Activated CD4-positive, CD25-positive, alpha-beta regulatory T cell (primary cell): ENCODE measurements around the gene LEKR1.

ENCODE experiments used
- DNase-seq, 4 experiments: peaks; one replicate each; lab custom pipeline; 2025; lab: John Stamatoyannopoulos, UW

The LEKR1 gene

GRCh38 chr3:157059181-157059580 is 233.0 kb downstream of the LEKR1 start:
- no peak for DNase-seq

DNA sequence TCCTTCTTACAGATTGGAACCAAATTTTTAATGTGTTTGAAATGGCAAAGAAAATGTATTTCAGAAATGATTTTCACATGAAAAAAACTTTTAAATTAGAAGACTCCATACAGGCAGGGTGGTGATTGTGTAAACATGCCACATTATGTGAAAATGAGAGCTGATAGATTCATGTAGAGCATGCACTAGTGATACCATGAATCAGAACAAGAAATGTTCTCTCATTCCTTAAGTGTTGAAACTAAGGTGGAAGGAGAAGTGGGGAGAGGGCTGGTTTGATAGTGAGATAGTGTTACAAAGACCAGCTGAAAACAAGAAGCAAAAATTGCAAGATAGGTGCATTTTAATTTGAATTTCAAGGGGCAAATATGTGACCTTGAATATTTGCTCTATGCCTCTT is 233.5 kb downstream of the LEKR1 start:
- no peak for DNase-seq

DNA sequence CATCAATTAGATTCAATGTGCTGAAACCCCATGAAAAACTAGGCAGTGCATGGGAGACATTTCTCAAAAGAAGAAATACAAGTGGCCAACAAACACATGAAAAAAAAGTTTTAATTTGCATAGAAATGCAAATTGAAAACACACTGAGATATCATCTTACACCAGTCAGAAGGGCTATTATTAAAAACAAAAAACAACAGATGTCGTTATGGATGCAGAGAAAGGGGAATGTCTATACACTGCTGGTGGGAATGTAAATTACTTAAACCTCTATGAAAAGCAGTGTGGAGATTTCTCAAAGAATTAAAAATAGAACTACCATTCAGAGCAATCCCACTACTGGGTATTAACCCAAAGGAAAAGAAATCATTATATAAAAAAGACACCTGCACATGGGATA is 235.1 kb downstream of the LEKR1 start:
- DNase-seq: no peak

- no peak for DNase-seq
Observed at GRCh38 chr3:157063469-157063868, 237.3 kb downstream of the LEKR1 start.

DNA sequence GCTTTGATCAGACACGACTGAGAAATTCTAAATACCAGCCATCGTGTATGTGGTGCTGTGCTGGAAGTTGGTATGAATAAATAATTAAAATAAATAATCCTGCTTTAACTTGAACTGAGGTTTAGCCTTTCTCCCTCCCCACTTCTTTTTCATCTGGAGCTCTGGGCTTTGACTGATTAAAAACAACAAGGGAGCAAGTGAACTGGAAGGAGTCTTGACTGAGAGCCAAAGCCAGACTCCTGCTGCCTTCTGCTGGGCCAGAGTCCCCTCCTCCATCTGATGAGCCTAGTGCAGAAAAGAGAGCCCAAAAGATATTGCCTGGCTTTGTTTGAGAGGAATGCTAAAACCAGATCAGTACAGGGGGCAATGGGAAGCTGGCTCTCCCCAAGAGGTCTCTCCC is 237.8 kb downstream of the LEKR1 start:
- no peak for DNase-seq

DNA sequence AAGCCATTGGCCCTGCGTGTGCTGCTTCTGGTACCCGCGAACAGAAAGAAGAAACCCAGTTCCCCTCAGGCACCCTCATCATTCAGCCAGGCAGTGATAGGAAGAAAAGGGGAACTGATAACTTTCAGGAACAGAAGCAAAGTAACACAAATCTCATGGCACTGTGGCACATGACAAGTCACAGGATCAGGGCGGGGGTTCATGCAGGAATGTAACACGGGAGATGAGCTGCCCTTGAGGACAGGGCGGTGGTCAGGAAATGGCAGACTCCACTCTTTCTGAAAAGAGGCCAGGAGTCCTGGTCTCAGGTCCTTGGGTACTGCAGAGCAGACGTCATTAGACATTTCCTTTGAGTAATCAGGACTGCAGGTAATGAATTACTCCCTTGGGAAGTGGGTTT is 238.2 kb downstream of the LEKR1 start:
- DNase-seq: no peak

DNA sequence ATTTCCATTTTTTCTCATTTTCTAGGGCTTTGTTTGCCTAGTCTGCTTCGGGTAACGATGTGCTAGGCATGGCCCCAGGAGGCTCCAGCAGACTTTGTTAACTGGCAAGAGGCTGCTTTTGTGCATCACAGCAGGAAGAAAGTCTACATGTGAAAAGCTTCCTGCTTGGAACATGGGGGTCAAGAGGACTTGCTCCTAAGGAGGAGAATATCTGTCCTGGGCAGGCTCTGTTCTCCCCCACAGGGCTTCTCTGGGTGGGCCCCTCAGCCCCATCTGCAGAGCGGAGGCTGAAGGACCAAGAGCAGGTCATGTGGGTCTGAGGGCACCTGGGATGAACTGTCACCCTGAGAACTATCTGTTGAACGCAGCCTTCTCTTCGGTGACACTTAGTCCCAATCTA is 239.0 kb downstream of the LEKR1 start:
- DNase-seq: no peak

GRCh38 chr3:157066335-157067098 is 240.4 kb downstream of the LEKR1 start:
- DNase-seq: no peak

DNA sequence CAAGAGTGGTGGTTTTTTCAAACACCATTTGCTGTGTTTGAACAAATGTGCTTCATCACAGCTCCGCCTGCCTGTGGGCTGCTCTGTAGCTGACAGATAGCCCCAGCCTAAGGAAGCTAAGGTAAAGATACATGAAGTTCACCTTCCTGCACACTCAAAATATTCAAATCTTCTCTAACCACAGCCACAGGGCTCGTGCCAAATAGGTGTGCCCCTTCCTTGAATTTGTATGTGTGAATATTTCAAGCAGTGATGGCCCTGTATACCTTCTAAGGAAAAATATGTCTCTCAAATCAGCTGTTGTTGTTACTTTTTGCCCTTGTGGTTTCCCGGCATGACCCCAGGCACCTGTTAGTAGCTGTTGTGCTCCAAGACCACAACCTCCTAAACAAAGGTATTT is 241.0 kb downstream of the LEKR1 start:
- DNase-seq: no peak

DNA sequence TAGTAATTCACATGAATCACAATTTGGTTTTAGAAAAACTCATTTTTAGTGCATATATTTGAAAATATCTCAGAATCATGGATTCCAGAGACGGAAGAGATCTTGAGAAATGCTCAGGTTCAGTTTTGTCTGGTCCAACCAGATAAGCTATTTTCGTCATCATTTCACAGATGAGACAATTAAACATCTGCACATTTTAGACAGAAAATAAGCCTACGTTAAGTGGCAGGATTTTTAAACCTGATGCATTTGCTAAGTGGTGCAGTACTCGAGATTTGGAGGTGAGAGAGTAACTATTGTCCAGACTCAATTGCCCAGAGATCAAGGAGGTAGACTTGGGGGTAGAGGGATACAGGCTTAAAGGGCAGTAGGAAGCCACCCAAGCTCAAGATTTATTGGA is 243.3 kb downstream of the LEKR1 start:
- DNase-seq: no peak

GRCh38 chr3:157069846-157070677 is 243.9 kb downstream of the LEKR1 start:
- no peak for DNase-seq

DNA sequence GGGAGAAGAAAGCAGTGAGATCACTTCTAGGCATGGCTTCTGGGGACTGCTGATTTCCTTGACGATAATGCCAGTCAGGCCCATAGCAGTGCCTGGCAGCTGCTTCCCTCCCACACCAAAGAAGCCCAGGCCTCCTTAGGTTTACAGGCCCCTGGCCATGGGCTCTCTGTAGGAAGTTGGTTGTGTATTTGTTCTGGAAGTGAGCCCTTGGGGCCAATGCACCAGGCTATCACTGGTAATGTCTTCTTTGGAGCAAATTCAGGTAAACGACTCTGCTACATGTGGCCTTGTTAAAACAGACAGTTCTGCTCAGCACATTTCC is 244.5 kb downstream of the LEKR1 start:
- no peak for DNase-seq

GRCh38 chr3:157071744-157072525 is 245.8 kb downstream of the LEKR1 start:
- DNase-seq: no peak

DNA sequence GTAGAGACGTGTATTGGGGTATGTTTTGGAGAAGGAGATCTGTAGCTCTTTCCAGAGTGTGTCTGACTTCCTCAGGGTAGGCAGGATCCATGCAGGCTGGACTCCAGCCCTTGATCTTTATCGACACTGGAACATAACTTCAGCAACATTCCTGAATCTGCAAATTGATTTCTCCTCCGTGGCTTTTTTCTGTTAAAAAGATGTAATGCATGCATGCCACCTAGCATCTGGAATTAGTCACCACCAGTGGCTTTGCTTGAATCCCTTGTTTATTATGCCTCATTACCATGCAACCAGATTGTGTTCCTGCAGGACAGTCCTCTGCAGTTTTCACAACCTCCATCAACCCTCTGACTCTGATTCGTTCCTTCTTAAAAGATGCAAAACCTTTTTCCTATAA is 247.7 kb downstream of the LEKR1 start:
- no peak for DNase-seq

- DNase-seq: no peak
Observed at GRCh38 chr3:157074490-157074889, 248.3 kb downstream of the LEKR1 start.

DNA sequence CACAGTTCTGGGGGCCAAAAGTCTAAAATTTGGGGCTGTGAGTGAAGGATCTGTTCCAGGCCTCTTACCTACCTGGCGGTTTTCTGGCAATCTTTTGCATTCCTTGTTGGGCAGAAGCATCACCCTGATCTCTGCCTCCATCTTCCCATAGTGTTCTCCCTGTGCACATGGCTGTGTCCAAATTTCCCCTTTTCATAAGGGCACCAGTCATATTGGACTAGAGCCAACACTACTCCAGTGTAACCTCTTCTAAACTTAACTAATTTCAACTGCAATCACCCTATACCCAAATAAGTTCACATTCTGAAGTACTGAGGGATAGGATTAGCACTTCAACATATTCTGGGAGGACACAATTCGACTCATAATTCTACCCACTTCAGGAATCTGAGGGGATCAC is 248.8 kb downstream of the LEKR1 start:
- DNase-seq: no peak

- no peak for DNase-seq
Observed at GRCh38 chr3:157075693-157076420, 249.7 kb downstream of the LEKR1 start.

DNA sequence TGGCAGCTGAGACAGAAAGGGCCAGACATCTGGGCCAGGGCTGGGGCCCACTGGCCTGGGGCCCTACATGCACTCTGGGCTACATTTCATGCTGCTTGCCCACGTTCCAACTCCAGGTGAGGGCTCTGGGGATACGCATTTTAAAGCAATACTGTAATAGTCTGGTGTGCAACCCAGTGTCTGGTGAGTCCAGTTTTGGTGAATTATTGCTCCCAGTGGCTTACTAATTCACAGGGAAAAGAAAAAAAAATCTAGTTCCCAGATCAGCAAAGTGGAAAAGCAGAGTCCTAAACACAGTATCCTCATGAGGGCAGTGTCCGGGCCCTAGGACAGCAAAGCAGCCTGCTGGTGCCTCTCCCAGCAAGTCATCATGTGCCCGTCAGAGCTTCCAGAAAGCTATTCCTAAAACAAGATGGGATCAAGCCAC is 251.4 kb downstream of the LEKR1 start:
- DNase-seq: no peak

- no peak for DNase-seq
Observed at GRCh38 chr3:157078131-157078810, 252.1 kb downstream of the LEKR1 start.

DNA sequence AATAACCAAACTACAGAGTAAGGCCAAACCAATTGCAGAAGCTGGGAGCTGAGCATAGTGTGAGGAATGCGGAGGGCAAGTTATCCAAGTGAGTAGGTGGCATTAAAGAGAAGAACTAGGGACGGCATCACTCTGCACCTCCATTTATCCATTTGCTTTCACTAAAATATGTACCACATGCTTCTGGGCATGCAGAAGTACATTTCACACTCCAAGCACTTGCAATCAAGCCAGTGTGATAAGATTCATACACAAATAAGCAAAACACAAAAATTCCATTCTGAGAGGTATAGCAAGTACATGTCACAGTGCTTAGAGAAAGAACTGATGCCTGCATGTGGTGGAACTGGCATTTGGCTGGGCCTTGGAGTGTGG is 252.6 kb downstream of the LEKR1 start:
- no peak for DNase-seq

DNA sequence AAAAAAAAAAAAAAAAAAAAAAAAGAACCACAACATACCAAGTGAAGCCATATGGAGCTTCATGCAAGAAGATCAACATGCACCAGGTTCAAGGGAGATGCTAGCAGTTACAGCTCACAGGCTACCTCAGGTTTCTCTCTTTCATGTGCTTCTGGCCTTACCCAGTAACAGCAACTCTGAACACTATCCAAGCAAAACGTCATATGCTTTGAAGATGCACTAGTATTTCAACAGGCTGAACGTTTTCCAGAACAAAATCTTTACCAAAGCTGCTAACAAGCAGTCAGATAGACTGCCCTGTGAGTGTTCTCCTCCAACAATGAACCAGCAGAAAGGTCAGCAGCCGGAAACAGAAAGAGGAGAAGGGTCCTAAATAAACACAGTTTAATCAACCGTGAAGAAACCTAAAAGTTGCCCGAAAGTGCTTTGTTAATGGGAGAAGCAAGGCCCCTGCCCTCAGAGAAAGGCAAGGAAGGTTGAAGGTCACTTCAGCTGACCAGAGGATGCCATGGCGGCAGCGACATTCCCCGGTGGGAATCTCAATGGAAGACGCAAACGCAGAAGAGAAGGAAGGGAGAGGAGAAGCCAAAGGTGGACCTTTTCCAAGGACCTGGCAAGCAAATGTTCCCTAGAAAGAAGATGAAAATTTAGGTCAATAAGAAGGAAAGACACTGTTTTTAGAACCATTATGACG is 253.7 kb downstream of the LEKR1 start:
- no peak for DNase-seq
